ENCODE data around the gene PGLYRP1.
A peak's percentile ranks its signal among the peaks of the same experiment; 100 is the strongest.

The PGLYRP1 gene

DNA sequence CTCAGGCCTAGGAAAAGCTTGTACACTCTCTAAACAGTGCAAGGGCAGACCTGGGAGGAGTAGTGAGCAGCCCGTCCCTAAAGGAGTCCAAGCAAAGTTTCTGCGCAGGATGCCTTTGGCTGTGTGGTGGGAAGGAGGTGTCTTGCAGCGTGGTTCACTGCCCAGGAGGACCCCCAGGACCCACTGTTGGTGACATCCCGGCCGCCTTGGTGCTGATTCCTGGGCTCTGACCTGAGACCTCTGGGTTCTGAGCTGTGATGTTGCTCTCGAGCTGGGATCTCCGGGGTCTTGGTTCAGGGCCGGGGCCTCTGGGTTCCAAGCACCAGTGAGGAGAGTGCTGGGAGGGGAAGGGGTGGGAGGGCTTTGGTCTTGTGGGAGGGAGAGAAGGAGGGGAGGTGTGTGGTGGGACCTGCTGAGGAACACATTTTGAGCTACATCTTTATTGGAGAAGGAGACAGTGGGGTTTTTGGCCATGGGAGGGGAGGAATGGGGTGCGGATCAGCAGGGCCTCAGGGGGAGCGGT lies 4.1 kb downstream of the PGLYRP1 start:
- peaks cover 7% of the 10 kb centered on the region for H3K36me3 Mint-ChIP-seq
- H3K4me3 Mint-ChIP-seq = no peak overlapping the region
- no peaks in the 10 kb centered on the region for H3K9me3 Mint-ChIP-seq
- DNase-seq (ENCODE audit: low spot score in 2 of 2) = no peak
- H3K4me1 Mint-ChIP-seq = peaks cover 24% of the 10 kb centered on the region
- no peak for ATAC-seq
- no peak overlapping the region for H3K27ac Mint-ChIP-seq

- Mint-ChIP-seq H3K4me3 (no peak overlapping the region), H3K4me1 (peaks cover 24% of the 10 kb centered on the region), H3K9me3 (no peaks in the 10 kb centered on the region), H3K27ac (no peak overlapping the region), H3K36me3 (peaks cover 7% of the 10 kb centered on the region)
- no peak for DNase-seq (ENCODE audit: low spot score in 2 of 2)
- ATAC-seq = no peak
Observed at GRCh38 chr19:46017874-46018675, 4.8 kb downstream of the PGLYRP1 start.

GRCh38 chr19:46017095-46017429 lies 5.8 kb downstream of the PGLYRP1 start:
- H3K4me1 Mint-ChIP-seq = peaks cover 24% of the 10 kb centered on the region
- DNase-seq (ENCODE audit: low spot score in 2 of 2) = no peak
- H3K27ac Mint-ChIP-seq = no peak overlapping the region
- no peak for ATAC-seq
- H3K36me3 Mint-ChIP-seq = peaks cover 7% of the 10 kb centered on the region
- H3K9me3 Mint-ChIP-seq = no peaks in the 10 kb centered on the region
- peak overlapping the region; percentile 89 for H3K4me3 Mint-ChIP-seq

- H3K4me3 Mint-ChIP-seq = peak overlapping the region; percentile 89
- DNase-seq (ENCODE audit: low spot score in 2 of 2) (peak; percentile 80 to 91), ATAC-seq (peak; percentile 77)
- peak overlapping the region; percentile 68 for H3K27ac Mint-ChIP-seq
- H3K4me1 Mint-ChIP-seq = peaks cover 24% of the 10 kb centered on the region
- no peaks in the 10 kb centered on the region for H3K9me3 Mint-ChIP-seq
- peaks cover 7% of the 10 kb centered on the region for H3K36me3 Mint-ChIP-seq
Observed at GRCh38 chr19:46016426-46017094, 6.3 kb downstream of the PGLYRP1 start.

- DNase-seq (ENCODE audit: low spot score in 2 of 2) (peak in 1 of 2 donors; percentile 68), ATAC-seq (peak; percentile 65)
- H3K4me1 Mint-ChIP-seq = peaks cover 24% of the 10 kb centered on the region
- no peaks in the 10 kb centered on the region for H3K9me3 Mint-ChIP-seq
- peak overlapping the region; percentile 89 for H3K4me3 Mint-ChIP-seq
- H3K36me3 Mint-ChIP-seq = peaks cover 7% of the 10 kb centered on the region
- peak overlapping the region; percentile 68 for H3K27ac Mint-ChIP-seq
Observed at GRCh38 chr19:46015687-46016425, 7.0 kb downstream of the PGLYRP1 start.

DNA sequence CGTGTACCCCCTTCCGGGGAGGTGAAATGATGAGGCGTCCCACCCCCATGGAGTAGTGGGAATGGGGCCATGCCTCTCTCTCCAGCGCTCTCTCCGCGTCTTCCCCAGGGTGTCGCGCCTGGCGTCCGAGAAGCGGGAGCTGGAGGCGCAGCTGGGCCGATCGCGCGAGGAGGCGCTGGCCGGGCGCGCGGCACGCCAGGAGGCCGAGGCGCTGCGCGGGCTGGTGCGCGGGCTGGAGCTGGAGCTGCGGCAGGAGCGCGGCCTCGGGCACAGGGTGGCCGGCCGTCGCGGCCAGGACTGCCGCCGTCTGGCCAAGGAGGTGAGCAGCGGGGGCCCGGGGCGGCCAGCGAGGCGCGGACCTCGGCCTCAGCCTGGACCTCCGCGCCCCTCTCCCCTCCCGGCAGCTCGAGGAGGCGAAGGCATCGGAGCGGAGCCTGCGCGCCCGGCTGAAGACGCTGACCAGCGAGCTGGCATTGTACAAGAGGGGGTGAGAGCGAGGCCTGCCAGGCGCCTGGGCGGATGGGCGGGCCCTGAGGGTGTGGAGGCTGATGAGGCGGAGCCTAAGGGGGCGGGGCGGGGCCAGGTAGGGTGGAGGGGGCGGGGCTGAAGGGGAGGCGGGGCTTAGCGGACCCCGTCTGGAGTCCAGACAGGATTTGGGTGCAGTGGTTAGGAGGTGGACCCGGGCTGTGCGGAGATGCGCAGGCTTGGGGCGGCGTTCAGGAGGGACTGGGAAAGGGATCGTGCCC lies 7.7 kb downstream of the PGLYRP1 start:
- ATAC-seq (peak; percentile 52), DNase-seq (ENCODE audit: low spot score in 2 of 2) (peak; percentile 45 to 63)
- Mint-ChIP-seq H3K27ac (no peak overlapping the region), H3K36me3 (peaks cover 7% of the 10 kb centered on the region), H3K9me3 (no peaks in the 10 kb centered on the region), H3K4me1 (peaks cover 26% of the 10 kb centered on the region), H3K4me3 (peak overlapping the region; percentile 89)

- Mint-ChIP-seq H3K27ac (no peak overlapping the region), H3K9me3 (no peaks in the 10 kb centered on the region), H3K36me3 (peaks cover 7% of the 10 kb centered on the region), H3K4me3 (peak overlapping the region; percentile 89), H3K4me1 (peaks cover 31% of the 10 kb centered on the region)
- DNase-seq (ENCODE audit: low spot score in 2 of 2) = no peak
- no peak for ATAC-seq
Observed at GRCh38 chr19:46014534-46014933, 8.3 kb downstream of the PGLYRP1 start.

- Mint-ChIP-seq H3K9me3 (no peaks in the 10 kb centered on the region), H3K4me1 (peaks cover 17% of the 10 kb centered on the region), H3K4me3 (no peak overlapping the region), H3K27ac (no peak overlapping the region), H3K36me3 (peaks cover 15% of the 10 kb centered on the region)
- DNase-seq (ENCODE audit: low spot score in 2 of 2) (peak; percentile 53 to 80), ATAC-seq (peak; percentile 67)
Observed at GRCh38 chr19:46009530-46010510, 13.0 kb downstream of the PGLYRP1 start.

GRCh38 chr19:46006411-46006810 lies 16.4 kb downstream of the PGLYRP1 start:
- Mint-ChIP-seq H3K4me1 (peaks cover 13% of the 10 kb centered on the region), H3K27ac (no peak overlapping the region), H3K36me3 (peaks cover 35% of the 10 kb centered on the region), H3K9me3 (no peaks in the 10 kb centered on the region), H3K4me3 (no peak overlapping the region)
- DNase-seq (ENCODE audit: low spot score in 2 of 2) = no peak
- ATAC-seq = no peak

GRCh38 chr19:46002678-46003275 lies 20.1 kb downstream of the PGLYRP1 start:
- H3K4me1 Mint-ChIP-seq = peaks cover 26% of the 10 kb centered on the region
- H3K36me3 Mint-ChIP-seq = peaks cover 35% of the 10 kb centered on the region
- ATAC-seq = no peak
- no peak for DNase-seq (ENCODE audit: low spot score in 2 of 2)
- no peaks in the 10 kb centered on the region for H3K9me3 Mint-ChIP-seq
- H3K4me3 Mint-ChIP-seq = no peak overlapping the region
- no peak overlapping the region for H3K27ac Mint-ChIP-seq

DNA sequence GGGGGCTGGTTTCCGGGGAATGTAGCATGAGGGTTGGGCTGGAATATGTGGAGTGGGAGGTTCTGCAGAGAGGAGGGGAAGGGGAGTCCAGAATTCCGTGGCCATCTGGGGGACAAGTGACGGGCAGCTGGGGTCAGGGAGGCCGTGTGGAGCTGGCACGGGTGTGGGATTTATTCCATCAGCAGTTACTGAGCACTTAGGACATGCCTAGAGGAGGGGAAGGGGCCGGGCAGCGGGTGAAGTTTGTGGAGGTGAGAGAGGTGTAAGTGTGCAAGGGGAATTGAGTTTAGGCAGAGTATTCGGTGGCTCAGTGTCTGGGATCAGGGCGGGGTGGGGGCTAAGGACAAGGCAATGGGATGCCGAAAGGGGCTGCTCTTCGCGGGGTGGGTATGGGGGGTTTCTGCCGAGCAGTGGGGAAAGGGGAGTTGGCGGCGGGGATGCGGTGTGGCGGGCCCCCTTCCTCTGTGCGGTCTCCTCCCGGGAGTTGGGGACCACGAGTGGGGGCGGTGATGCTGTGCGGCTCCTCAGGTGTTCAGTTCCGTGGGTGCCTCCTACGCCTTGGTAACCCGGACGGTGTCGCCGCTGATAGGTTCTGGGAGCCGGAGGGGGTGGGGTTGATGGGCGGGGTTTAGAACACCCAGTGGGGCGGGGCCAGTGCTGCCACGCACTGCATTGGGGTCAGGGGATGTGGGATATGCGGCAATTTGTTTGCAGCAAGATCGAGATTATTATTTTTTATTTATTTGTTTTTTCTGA lies 22.2 kb downstream of the PGLYRP1 start:
- H3K27ac Mint-ChIP-seq = peak overlapping the region; percentile 60
- DNase-seq (ENCODE audit: low spot score in 2 of 2) (peak in 1 of 2 donors; percentile 70), ATAC-seq (peak; percentile 87)
- peak overlapping the region; percentile 69 for H3K4me3 Mint-ChIP-seq
- no peaks in the 10 kb centered on the region for H3K9me3 Mint-ChIP-seq
- H3K36me3 Mint-ChIP-seq = peaks cover 25% of the 10 kb centered on the region
- H3K4me1 Mint-ChIP-seq = peaks cover 26% of the 10 kb centered on the region

- DNase-seq (ENCODE audit: low spot score in 2 of 2) (no peak), ATAC-seq (no peak)
- no peaks in the 10 kb centered on the region for H3K9me3 Mint-ChIP-seq
- H3K4me1 Mint-ChIP-seq = peaks cover 26% of the 10 kb centered on the region
- H3K4me3 Mint-ChIP-seq = peak overlapping the region; percentile 69
- H3K36me3 Mint-ChIP-seq = peaks cover 20% of the 10 kb centered on the region
- H3K27ac Mint-ChIP-seq = peak overlapping the region; percentile 60
Observed at GRCh38 chr19:45999653-46000121, 23.2 kb downstream of the PGLYRP1 start.

- Mint-ChIP-seq H3K36me3 (peaks cover 13% of the 10 kb centered on the region), H3K27ac (no peak overlapping the region), H3K9me3 (no peaks in the 10 kb centered on the region), H3K4me1 (peaks cover 26% of the 10 kb centered on the region), H3K4me3 (peak overlapping the region; percentile 69)
- DNase-seq (ENCODE audit: low spot score in 2 of 2) (no peak), ATAC-seq (no peak)
Observed at GRCh38 chr19:45998834-45999233, 24.0 kb downstream of the PGLYRP1 start.

Measured in stimulated activated effector memory CD8-positive, alpha-beta T cell treated with anti-CD3 and anti-CD28 coated beads, Interleukin-12 subunit alpha, Interleukin-12 subunit beta, amount 100 ng/mL, for 72 hours (primary cell).